Loucy (cell line): ENCODE results near the gene FBLN2.

Experiments used
- H2AFZ ChIP-seq: fragments of 200-600 bp; sonication (generic); 2 replicates; pipeline ENCODE4 v1.6.0; 2016; ENCODE audit warnings: antibody characterized with exemption, mild to moderate bottlenecking, low read length, moderate library complexity
- H3F3A ChIP-seq: fragments of 200-600 bp; 2 replicates; pipeline ENCODE4 v1.6.0; 2016; ENCODE audit warnings: antibody characterized with exemption, low read depth, mild to moderate bottlenecking
- H3K27me3 ChIP-seq: fragments of 200-600 bp; sonication (generic); 2 replicates; pipeline ENCODE4 v1.6.1; 2014; ENCODE audit warnings: low read length, mild to moderate bottlenecking; ENCODE audit not compliant: insufficient read depth, poor library complexity, severe bottlenecking
- H3K36me3 ChIP-seq: fragments of 200-600 bp; sonication (generic); 2 replicates; pipeline ENCODE4 v1.6.1; 2016; ENCODE audit warnings: low read length; ENCODE audit not compliant: insufficient read depth
- H3K4me1 ChIP-seq: fragments of 200-600 bp; sonication (generic); 2 replicates; pipeline ENCODE4 v1.5.1; 2014; ENCODE audit warnings: low read length, mild to moderate bottlenecking; ENCODE audit not compliant: insufficient read depth, poor library complexity, severe bottlenecking
- H3K4me2 ChIP-seq: fragments of 200-600 bp; sonication (generic); 2 replicates; pipeline ENCODE4 v1.6.0; 2014; ENCODE audit warnings: antibody characterized with exemption, low read length, low read depth, mild to moderate bottlenecking; ENCODE audit not compliant: poor library complexity, severe bottlenecking
- H3K4me3 ChIP-seq: fragments of 200-600 bp; sonication (generic); 2 replicates; pipeline ENCODE4 v1.5.1; 2014; ENCODE audit warnings: low read length, mild to moderate bottlenecking, mixed read lengths; ENCODE audit not compliant: poor library complexity, severe bottlenecking
- H3K79me2 ChIP-seq: fragments of 200-600 bp; sonication (generic); 2 replicates; pipeline ENCODE4 v1.6.1; 2014; ENCODE audit warnings: low read length; ENCODE audit not compliant: insufficient read depth
- H3K9ac ChIP-seq: fragments of 200-600 bp; sonication (generic); 2 replicates; pipeline ENCODE4 v1.6.0; 2014; ENCODE audit warnings: mild to moderate bottlenecking, low read depth, low read length, moderate library complexity; ENCODE audit not compliant: poor library complexity, severe bottlenecking
- H3K9me2 ChIP-seq: fragments of 200-600 bp; sonication (generic); replicated peaks from 2 replicates; pipeline ENCODE4 v1.6.1; 2016; ENCODE audit warnings: low read depth, low read length, mixed read lengths
- H3K9me3 ChIP-seq: fragments of 200-600 bp; sonication (generic); 2 replicates; pipeline ENCODE4 v1.6.1; 2014; ENCODE audit warnings: mild to moderate bottlenecking, antibody characterized with exemption, low read length, low read depth; ENCODE audit not compliant: insufficient read depth
- H4K20me1 ChIP-seq: fragments of 200-600 bp; sonication (generic); 2 replicates; pipeline ENCODE4 v1.6.0; 2014; ENCODE audit warnings: antibody characterized with exemption, low read length, mild to moderate bottlenecking; ENCODE audit not compliant: insufficient read depth, poor library complexity, severe bottlenecking
- EZH2phosphoT487 ChIP-seq: fragments of 200-600 bp; IDR thresholded peaks from 2 replicates; pipeline ENCODE4 v1.6.1; 2018; ENCODE audit warnings: antibody characterized with exemption, mild to moderate bottlenecking, moderate library complexity, borderline replicate concordance
- TF ChIP-seq, protein P1 (sequence below): fragments of 200-600 bp; sonication (generic); conservative IDR thresholded peaks from 2 replicates; pipeline ENCODE4 v1.5.1; 2014; ENCODE audit warnings: mild to moderate bottlenecking, antibody characterized with exemption, low read length

FBLN2 gene

DNA sequence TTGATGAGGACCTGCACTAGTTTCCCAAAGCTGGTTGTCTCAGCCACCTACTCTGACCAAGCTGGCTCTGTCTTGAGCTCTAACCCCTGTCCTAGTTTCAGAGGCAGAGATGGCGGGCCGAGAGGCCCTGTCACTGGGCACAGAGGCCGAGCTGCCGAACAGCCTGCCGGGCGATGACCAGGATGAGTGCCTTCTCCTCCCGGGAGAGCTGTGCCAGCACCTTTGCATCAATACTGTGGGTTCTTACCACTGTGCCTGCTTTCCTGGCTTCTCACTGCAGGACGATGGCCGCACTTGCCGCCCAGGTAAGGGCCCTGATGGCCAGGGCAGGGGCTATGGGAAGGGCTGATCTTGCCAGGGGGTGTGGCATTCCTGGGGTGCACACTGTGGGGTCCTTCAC, 69.1 kb downstream of the FBLN2 start:
- no peaks in the 10 kb centered on the region for H3K9me3 ChIP-seq
- no peak overlapping the region for H3K4me3 ChIP-seq
- H3K79me2 ChIP-seq: no peaks in the 10 kb centered on the region
- no peak overlapping the region for H3K9ac ChIP-seq
- H3K4me2 ChIP-seq: no peak overlapping the region
- no peaks in the 10 kb centered on the region for H3K4me1 ChIP-seq
- H3K9me2 ChIP-seq: no peaks in the 10 kb centered on the region
- H2AFZ ChIP-seq: no peak overlapping the region
- TF ChIP-seq, protein P1, sequence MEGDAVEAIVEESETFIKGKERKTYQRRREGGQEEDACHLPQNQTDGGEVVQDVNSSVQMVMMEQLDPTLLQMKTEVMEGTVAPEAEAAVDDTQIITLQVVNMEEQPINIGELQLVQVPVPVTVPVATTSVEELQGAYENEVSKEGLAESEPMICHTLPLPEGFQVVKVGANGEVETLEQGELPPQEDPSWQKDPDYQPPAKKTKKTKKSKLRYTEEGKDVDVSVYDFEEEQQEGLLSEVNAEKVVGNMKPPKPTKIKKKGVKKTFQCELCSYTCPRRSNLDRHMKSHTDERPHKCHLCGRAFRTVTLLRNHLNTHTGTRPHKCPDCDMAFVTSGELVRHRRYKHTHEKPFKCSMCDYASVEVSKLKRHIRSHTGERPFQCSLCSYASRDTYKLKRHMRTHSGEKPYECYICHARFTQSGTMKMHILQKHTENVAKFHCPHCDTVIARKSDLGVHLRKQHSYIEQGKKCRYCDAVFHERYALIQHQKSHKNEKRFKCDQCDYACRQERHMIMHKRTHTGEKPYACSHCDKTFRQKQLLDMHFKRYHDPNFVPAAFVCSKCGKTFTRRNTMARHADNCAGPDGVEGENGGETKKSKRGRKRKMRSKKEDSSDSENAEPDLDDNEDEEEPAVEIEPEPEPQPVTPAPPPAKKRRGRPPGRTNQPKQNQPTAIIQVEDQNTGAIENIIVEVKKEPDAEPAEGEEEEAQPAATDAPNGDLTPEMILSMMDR: no peak
- TF ChIP-seq EZH2phosphoT487: no peak
- H3K27me3 ChIP-seq: no peaks in the 10 kb centered on the region
- H3F3A ChIP-seq: no peaks in the 10 kb centered on the region
- H4K20me1 ChIP-seq: no peaks in the 10 kb centered on the region
- no peaks in the 10 kb centered on the region for H3K36me3 ChIP-seq

DNA sequence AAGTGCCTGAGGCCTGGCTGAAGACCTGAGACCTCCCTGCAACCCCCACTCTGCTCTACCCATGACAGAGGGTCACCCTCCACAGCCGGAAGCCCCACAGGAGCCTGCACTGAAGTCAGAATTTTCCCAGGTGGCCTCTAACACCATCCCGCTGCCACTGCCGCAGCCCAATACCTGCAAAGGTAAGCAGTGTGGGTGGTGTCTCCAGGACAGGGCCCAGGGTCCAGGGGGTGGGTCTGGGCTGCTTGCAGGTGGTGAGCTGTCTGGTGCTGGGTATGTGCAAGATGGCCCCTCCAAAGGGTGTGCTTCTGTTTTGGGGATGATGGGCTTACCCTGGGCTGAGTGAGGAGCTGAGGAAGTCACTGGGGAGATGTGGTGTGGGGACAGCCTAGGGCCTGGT, 69.9 kb downstream of the FBLN2 start:
- Histone ChIP-seq H3K9me2 (no peaks in the 10 kb centered on the region), H2AFZ (no peak overlapping the region), H3K36me3 (no peaks in the 10 kb centered on the region), H3F3A (no peaks in the 10 kb centered on the region), H3K4me3 (no peak overlapping the region), H3K9me3 (no peaks in the 10 kb centered on the region), H3K9ac (no peak overlapping the region), H3K4me1 (no peaks in the 10 kb centered on the region), H3K79me2 (no peaks in the 10 kb centered on the region), H3K27me3 (no peaks in the 10 kb centered on the region), H4K20me1 (no peaks in the 10 kb centered on the region), H3K4me2 (no peak overlapping the region)
- TF ChIP-seq EZH2phosphoT487: no peak
- TF ChIP-seq, protein P1: no peak

DNA sequence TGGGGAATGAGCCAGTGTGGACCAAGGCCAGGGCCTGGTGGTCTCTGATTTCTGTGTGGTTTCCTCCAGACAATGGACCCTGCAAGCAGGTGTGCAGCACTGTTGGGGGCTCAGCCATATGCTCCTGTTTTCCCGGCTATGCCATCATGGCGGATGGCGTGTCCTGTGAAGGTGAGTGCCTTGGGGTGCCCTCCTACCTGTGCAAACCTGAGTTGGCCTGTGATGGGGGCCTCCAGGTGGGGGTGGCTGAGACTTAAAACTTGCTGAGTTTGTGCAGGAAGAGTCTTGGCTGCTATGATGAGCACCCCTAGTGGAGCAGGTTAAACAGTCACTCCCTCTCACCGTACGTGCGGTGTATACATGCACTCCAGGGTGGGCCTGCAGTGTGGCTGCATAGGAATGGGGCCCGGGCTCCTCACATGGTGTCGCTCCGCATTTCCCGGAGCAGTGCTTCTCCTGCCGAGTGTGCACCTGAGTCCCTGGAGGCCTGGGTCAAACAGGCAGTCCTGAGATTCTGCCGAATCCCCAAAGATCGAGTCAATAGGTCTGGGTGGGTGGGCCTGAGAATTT, 70.8 kb downstream of the FBLN2 start:
- TF ChIP-seq EZH2phosphoT487: no peak
- TF ChIP-seq, protein P1: 0 out of 2 replicates have a peak, but pooled peaks have one; percentile 21
- Histone ChIP-seq H3K27me3 (no peaks in the 10 kb centered on the region), H3K4me1 (no peaks in the 10 kb centered on the region), H3K9me2 (no peaks in the 10 kb centered on the region), H3K36me3 (no peaks in the 10 kb centered on the region), H3K4me3 (no peak overlapping the region), H2AFZ (no peak overlapping the region), H3F3A (no peaks in the 10 kb centered on the region), H3K9ac (no peak overlapping the region), H4K20me1 (no peaks in the 10 kb centered on the region), H3K79me2 (no peaks in the 10 kb centered on the region), H3K4me2 (no peak overlapping the region), H3K9me3 (no peaks in the 10 kb centered on the region)
